Loucy (cell line): ENCODE measurements around the gene MYO10.

Experiments
- H2AFZ ChIP-seq: fragments of 200-600 bp; sonication (generic); 2 replicates; pipeline ENCODE4 v1.6.0; 2016; ENCODE audit warnings: antibody characterized with exemption, mild to moderate bottlenecking, low read length, moderate library complexity
- H3F3A ChIP-seq: fragments of 200-600 bp; 2 replicates; pipeline ENCODE4 v1.6.0; 2016; ENCODE audit warnings: antibody characterized with exemption, low read depth, mild to moderate bottlenecking
- H3K27me3 ChIP-seq: fragments of 200-600 bp; sonication (generic); 2 replicates; pipeline ENCODE4 v1.6.1; 2014; ENCODE audit warnings: low read length, mild to moderate bottlenecking; ENCODE audit not compliant: insufficient read depth, poor library complexity, severe bottlenecking
- H3K36me3 ChIP-seq: fragments of 200-600 bp; sonication (generic); 2 replicates; pipeline ENCODE4 v1.6.1; 2016; ENCODE audit warnings: low read length; ENCODE audit not compliant: insufficient read depth
- H3K4me1 ChIP-seq: fragments of 200-600 bp; sonication (generic); 2 replicates; pipeline ENCODE4 v1.5.1; 2014; ENCODE audit warnings: low read length, mild to moderate bottlenecking; ENCODE audit not compliant: insufficient read depth, poor library complexity, severe bottlenecking
- H3K4me2 ChIP-seq: fragments of 200-600 bp; sonication (generic); 2 replicates; pipeline ENCODE4 v1.6.0; 2014; ENCODE audit warnings: antibody characterized with exemption, low read length, low read depth, mild to moderate bottlenecking; ENCODE audit not compliant: poor library complexity, severe bottlenecking
- H3K4me3 ChIP-seq: fragments of 200-600 bp; sonication (generic); 2 replicates; pipeline ENCODE4 v1.5.1; 2014; ENCODE audit warnings: low read length, mild to moderate bottlenecking, mixed read lengths; ENCODE audit not compliant: poor library complexity, severe bottlenecking
- H3K79me2 ChIP-seq: fragments of 200-600 bp; sonication (generic); 2 replicates; pipeline ENCODE4 v1.6.1; 2014; ENCODE audit warnings: low read length; ENCODE audit not compliant: insufficient read depth
- H3K9ac ChIP-seq: fragments of 200-600 bp; sonication (generic); 2 replicates; pipeline ENCODE4 v1.6.0; 2014; ENCODE audit warnings: mild to moderate bottlenecking, low read depth, low read length, moderate library complexity; ENCODE audit not compliant: poor library complexity, severe bottlenecking
- H3K9me2 ChIP-seq: fragments of 200-600 bp; sonication (generic); replicated peaks from 2 replicates; pipeline ENCODE4 v1.6.1; 2016; ENCODE audit warnings: low read depth, low read length, mixed read lengths
- H3K9me3 ChIP-seq: fragments of 200-600 bp; sonication (generic); 2 replicates; pipeline ENCODE4 v1.6.1; 2014; ENCODE audit warnings: mild to moderate bottlenecking, antibody characterized with exemption, low read length, low read depth; ENCODE audit not compliant: insufficient read depth
- H4K20me1 ChIP-seq: fragments of 200-600 bp; sonication (generic); 2 replicates; pipeline ENCODE4 v1.6.0; 2014; ENCODE audit warnings: antibody characterized with exemption, low read length, mild to moderate bottlenecking; ENCODE audit not compliant: insufficient read depth, poor library complexity, severe bottlenecking
- CTCF ChIP-seq: fragments of 200-600 bp; sonication (generic); conservative IDR thresholded peaks from 2 replicates; pipeline ENCODE4 v1.5.1; 2014; ENCODE audit warnings: mild to moderate bottlenecking, antibody characterized with exemption, low read length
- EZH2phosphoT487 ChIP-seq: fragments of 200-600 bp; IDR thresholded peaks from 2 replicates; pipeline ENCODE4 v1.6.1; 2018; ENCODE audit warnings: antibody characterized with exemption, mild to moderate bottlenecking, moderate library complexity, borderline replicate concordance

Gene MYO10

GRCh38 chr5:16800477-16800876 is 135.6 kb downstream of the MYO10 start:
- H3K36me3 ChIP-seq: no peaks in the 10 kb centered on the region
- TF ChIP-seq EZH2phosphoT487: no peak
- no peak for TF ChIP-seq CTCF
- no peaks in the 10 kb centered on the region for H3K9me2 ChIP-seq
- no peaks in the 10 kb centered on the region for H3K4me1 ChIP-seq
- no peaks in the 10 kb centered on the region for H3F3A ChIP-seq
- H3K9me3 ChIP-seq: no peaks in the 10 kb centered on the region
- H3K27me3 ChIP-seq: no peaks in the 10 kb centered on the region
- H3K4me3 ChIP-seq: no peak overlapping the region
- no peak overlapping the region for H3K4me2 ChIP-seq
- H3K9ac ChIP-seq: no peak overlapping the region
- H2AFZ ChIP-seq: no peak overlapping the region
- no peaks in the 10 kb centered on the region for H3K79me2 ChIP-seq
- H4K20me1 ChIP-seq: no peaks in the 10 kb centered on the region

GRCh38 chr5:16799796-16800195 is 136.3 kb downstream of the MYO10 start:
- no peak for TF ChIP-seq EZH2phosphoT487
- TF ChIP-seq CTCF: no peak
- Histone ChIP-seq H3K79me2 (no peaks in the 10 kb centered on the region), H3F3A (no peaks in the 10 kb centered on the region), H3K9me3 (no peaks in the 10 kb centered on the region), H3K9ac (no peak overlapping the region), H3K9me2 (no peaks in the 10 kb centered on the region), H2AFZ (no peak overlapping the region), H3K4me2 (no peak overlapping the region), H3K4me3 (no peak overlapping the region), H3K27me3 (no peaks in the 10 kb centered on the region), H3K4me1 (no peaks in the 10 kb centered on the region), H3K36me3 (no peaks in the 10 kb centered on the region), H4K20me1 (no peaks in the 10 kb centered on the region)

- Histone ChIP-seq H3F3A (no peaks in the 10 kb centered on the region), H4K20me1 (no peaks in the 10 kb centered on the region), H3K4me1 (no peaks in the 10 kb centered on the region), H3K4me2 (no peak overlapping the region), H3K36me3 (no peaks in the 10 kb centered on the region), H3K9me2 (no peaks in the 10 kb centered on the region), H3K9ac (no peak overlapping the region), H3K9me3 (no peaks in the 10 kb centered on the region), H3K4me3 (no peak overlapping the region), H3K79me2 (no peaks in the 10 kb centered on the region), H3K27me3 (no peaks in the 10 kb centered on the region), H2AFZ (no peak overlapping the region)
- TF ChIP-seq EZH2phosphoT487 (no peak), CTCF (no peak)
These were observed 138.1 kb downstream of the MYO10 start for GRCh38 chr5:16797951-16798350.
